ENCODE results near the gene KIAA0319L.

DNA sequence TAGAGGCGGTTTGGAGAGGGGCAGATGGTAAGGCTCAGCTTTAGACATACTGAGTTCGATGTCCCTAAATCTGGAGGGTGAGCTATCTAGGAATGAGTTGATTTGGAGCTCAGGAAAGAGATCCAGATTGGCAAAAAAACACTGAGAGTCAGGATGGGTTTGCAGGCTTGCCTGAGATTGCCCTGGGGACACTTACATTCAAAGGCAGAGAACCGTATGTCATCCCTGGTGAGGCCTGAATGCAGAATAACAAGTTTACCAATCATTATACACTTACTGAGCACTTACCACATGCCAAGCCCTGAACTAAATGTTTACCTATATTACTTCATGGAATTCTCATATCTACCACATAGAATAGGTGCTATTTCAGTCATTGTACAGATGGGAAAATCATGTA is 43.4 kb upstream of the KIAA0319L start:
- TF ChIP-seq, protein P1, sequence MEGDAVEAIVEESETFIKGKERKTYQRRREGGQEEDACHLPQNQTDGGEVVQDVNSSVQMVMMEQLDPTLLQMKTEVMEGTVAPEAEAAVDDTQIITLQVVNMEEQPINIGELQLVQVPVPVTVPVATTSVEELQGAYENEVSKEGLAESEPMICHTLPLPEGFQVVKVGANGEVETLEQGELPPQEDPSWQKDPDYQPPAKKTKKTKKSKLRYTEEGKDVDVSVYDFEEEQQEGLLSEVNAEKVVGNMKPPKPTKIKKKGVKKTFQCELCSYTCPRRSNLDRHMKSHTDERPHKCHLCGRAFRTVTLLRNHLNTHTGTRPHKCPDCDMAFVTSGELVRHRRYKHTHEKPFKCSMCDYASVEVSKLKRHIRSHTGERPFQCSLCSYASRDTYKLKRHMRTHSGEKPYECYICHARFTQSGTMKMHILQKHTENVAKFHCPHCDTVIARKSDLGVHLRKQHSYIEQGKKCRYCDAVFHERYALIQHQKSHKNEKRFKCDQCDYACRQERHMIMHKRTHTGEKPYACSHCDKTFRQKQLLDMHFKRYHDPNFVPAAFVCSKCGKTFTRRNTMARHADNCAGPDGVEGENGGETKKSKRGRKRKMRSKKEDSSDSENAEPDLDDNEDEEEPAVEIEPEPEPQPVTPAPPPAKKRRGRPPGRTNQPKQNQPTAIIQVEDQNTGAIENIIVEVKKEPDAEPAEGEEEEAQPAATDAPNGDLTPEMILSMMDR (IDR thresholded peaks at IDR 0.05) = no peak
- no peak for TF ChIP-seq POLR2A (IDR thresholded peaks at IDR 0.05)
